Uterus (tissue), 4 donors: Measurements from ENCODE around the gene SP140L. TPM values are rescaled to one million over a fixed set of nuclear protein-coding genes. Genes with fewer than 3 reads are reported as not detected.

Experiments
- DNase-seq, 2 donors: peaks; one replicate each; pipeline ENCODE4 v3.0.0-alpha.2; 2019 to 2020
- H3K27ac ChIP-seq, 2 donors: fragments of 200-600 bp; sonication (generic); 1 replicate in 1 of 2; 2 replicates in 1 of 2; pipeline ENCODE4 v1.5.1; 2016 to 2018
- H3K27me3 ChIP-seq, 2 donors: fragments of 200-600 bp; sonication (generic); one replicate each; pipeline ENCODE4 v1.5.1; 2018 to 2019; ENCODE audit warnings: control low read depth in 1 of 2
- H3K36me3 ChIP-seq, 2 donors: fragments of 200-600 bp; sonication (generic); one replicate each; pipeline ENCODE4 v1.5.1; 2019; ENCODE audit warnings: control low read depth in 1 of 2
- H3K4me1 ChIP-seq, 2 donors: fragments of 200-600 bp; sonication (generic); one replicate each; pipeline ENCODE4 v1.5.1; 2018 to 2019; ENCODE audit warnings: control low read depth in 1 of 2
- H3K4me3 ChIP-seq, 2 donors: fragments of 200-600 bp; sonication (generic); 1 replicate in 1 of 2; 2 replicates in 1 of 2; pipeline ENCODE4 v1.5.1; 2018 to 2019; ENCODE audit warnings: mild to moderate bottlenecking in 1 of 2
- H3K9me3 ChIP-seq, 2 donors: fragments of 200-600 bp; sonication (generic); one replicate each; pipeline ENCODE4 v1.5.1; 2019; ENCODE audit warnings: control low read depth in 1 of 2
- POLR2A ChIP-seq, 2 donors: fragments of 450-650 bp; IDR thresholded peaks; one replicate each; pipeline ENCODE4 v1.6.1; 2016; ENCODE audit warnings: antibody characterized with exemption in 2 of 2, mild to moderate bottlenecking in 1 of 2, moderate library complexity in 1 of 2
- intact Hi-C: fragments of 100-400 bp; cut with DNase I; formaldehyde crosslinking; loops from one replicate; pipeline ENCODE4 v1.15.1; 2023; ENCODE audit warnings: low total_unique reads
- total RNA-seq, 4 donors: library from RNA; depleted of rRNA in 3 of 4; stranded (reverse); fragments of >200 nt in 3 of 4; gene quantifications; one replicate each; pipeline versions ENCODE4 v1.1.0 to v1.2.4, GENCODE V29; 2014 to 2023
- TF ChIP-seq, protein P1 (sequence below), 4 experiments: fragments of 200-600 bp in 2 of 4; fragments of 450-650 bp in 2 of 4; sonication (generic) in 2 of 4; IDR thresholded peaks; one replicate each; pipeline ENCODE4 v1.5.1; 2016 to 2019; ENCODE audit warnings: antibody characterized with exemption in 4 of 4, mild to moderate bottlenecking in 2 of 4, moderate library complexity in 1 of 4
- donor health status: DM: yes; HTN: yes; CAD: no.

SP140L gene
- total RNA-seq, 4 donors from 2014 or later = 7.5 to 21.6 (median 14.1) TPM

DNA sequence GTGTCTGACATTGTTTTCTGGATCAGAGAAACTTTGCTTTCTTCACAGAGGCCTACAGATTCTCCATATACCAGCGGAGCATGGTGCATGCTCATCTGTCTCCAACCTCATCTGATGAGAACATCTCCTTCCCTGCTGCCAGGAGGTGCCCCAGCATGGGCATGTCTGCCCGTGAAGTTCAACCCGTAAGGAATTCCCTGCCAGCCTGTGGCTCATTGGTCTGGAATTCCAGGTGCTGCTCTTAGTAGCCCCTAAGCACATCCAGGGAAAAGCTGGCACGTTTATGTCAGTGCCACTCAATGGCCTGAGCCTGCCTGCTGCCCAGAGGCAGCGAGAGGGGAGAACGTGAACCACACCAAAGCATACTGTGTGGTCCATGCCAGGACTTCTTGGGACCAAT is 87.3 kb downstream of the SP140L start:
- TF ChIP-seq, protein P1, sequence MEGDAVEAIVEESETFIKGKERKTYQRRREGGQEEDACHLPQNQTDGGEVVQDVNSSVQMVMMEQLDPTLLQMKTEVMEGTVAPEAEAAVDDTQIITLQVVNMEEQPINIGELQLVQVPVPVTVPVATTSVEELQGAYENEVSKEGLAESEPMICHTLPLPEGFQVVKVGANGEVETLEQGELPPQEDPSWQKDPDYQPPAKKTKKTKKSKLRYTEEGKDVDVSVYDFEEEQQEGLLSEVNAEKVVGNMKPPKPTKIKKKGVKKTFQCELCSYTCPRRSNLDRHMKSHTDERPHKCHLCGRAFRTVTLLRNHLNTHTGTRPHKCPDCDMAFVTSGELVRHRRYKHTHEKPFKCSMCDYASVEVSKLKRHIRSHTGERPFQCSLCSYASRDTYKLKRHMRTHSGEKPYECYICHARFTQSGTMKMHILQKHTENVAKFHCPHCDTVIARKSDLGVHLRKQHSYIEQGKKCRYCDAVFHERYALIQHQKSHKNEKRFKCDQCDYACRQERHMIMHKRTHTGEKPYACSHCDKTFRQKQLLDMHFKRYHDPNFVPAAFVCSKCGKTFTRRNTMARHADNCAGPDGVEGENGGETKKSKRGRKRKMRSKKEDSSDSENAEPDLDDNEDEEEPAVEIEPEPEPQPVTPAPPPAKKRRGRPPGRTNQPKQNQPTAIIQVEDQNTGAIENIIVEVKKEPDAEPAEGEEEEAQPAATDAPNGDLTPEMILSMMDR (IDR thresholded peaks at IDR 0.05) = no peak
- no peak for TF ChIP-seq POLR2A (IDR thresholded peaks at IDR 0.05)

DNA sequence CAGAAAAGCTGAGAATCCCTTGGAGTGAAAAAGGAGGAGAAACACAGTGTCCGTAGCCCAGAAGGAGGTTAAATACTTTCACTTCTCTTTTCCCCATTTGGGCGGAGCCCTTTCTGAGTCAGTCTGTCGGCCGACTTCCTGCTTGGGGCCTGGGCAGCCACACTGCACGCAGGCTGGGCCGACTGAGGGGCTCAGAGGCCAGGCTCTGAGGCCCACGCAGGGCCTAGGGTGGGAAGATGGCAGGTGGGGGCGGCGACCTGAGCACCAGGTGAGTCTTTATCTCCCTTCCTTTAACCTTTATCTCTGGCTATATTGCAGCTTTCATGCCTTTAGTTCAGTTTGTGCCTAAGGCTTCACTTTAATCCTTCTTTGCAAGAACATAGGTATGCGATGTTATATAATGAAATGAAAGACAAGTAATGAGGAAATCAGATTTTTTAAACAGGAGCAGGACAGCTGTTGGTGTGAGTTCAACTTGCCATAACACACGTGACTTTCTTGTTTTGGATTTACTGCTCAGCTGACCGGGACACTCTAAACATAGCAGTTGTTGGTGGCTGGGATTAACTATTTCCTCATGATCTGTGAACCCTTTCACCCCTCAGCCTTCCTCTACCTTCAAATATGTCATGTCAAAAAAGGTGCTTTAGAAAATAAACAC is 89.2 kb downstream of the SP140L start, which contains the start of gene SP100:
SP100 (plus strand) TSS at position 141 of the 661 bp plus-strand sequence; CDS start at position 237, 96 bp downstream.
- Histone ChIP-seq H3K9me3 (no peaks in the 10 kb centered on the region), H3K36me3 (no peaks in the 10 kb centered on the region), H3K4me3 (peak within 1 kb of the TSS; percentile 45 to 57), H3K4me1 (no peaks in the 10 kb centered on the region), H3K27ac (peak within 1 kb of the TSS; percentile 91 to 97), H3K27me3 (no peaks in the 10 kb centered on the region)
- intact Hi-C loops = no loop called here
- peak; percentile 73 to 79 for DNase-seq
- TF ChIP-seq, protein P1 (IDR thresholded peaks at IDR 0.05) = no peak
- TF ChIP-seq POLR2A (IDR thresholded peaks at IDR 0.05) = peak; percentile 50 to 71

More for the DNA sequence above, 87.3 kb downstream of the SP140L start:
- DNase-seq = no peak
- H3K36me3 ChIP-seq = no peaks in the 10 kb centered on the region
- H3K27ac ChIP-seq = no peak overlapping the region
- intact Hi-C loops = no loop called here
- no peaks in the 10 kb centered on the region for H3K27me3 ChIP-seq
- no peak overlapping the region for H3K4me3 ChIP-seq
- H3K4me1 ChIP-seq = no peaks in the 10 kb centered on the region
- no peaks in the 10 kb centered on the region for H3K9me3 ChIP-seq

DNA sequence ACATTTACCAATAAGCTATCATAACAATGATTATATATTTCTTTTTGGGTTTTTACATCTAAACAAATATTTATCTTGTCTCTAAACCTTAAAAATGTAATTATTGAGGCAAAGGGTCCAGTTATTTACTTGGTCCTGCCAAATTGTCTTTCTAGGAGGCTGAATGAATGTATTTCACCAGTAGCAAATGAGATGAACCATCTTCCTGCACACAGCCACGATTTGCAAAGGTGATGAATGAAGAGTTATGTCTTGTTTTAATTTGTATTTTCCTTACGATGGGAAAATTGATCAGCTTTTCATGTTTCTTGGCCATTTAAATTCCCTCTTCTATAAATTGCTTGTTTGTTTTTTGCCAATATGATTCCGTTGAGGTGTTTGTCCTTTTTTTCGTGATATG is 90.4 kb downstream of the SP140L start:
- Histone ChIP-seq H3K27ac (peak overlapping the region; percentile 91 to 97), H3K36me3 (no peaks in the 10 kb centered on the region), H3K9me3 (no peaks in the 10 kb centered on the region), H3K4me3 (peak overlapping the region; percentile 45 to 57), H3K4me1 (no peaks in the 10 kb centered on the region), H3K27me3 (no peaks in the 10 kb centered on the region)
- DNase-seq = no peak
- intact Hi-C loops = no loop called here
- no peak for TF ChIP-seq POLR2A (IDR thresholded peaks at IDR 0.05)
- TF ChIP-seq, protein P1 (IDR thresholded peaks at IDR 0.05) = no peak

DNA sequence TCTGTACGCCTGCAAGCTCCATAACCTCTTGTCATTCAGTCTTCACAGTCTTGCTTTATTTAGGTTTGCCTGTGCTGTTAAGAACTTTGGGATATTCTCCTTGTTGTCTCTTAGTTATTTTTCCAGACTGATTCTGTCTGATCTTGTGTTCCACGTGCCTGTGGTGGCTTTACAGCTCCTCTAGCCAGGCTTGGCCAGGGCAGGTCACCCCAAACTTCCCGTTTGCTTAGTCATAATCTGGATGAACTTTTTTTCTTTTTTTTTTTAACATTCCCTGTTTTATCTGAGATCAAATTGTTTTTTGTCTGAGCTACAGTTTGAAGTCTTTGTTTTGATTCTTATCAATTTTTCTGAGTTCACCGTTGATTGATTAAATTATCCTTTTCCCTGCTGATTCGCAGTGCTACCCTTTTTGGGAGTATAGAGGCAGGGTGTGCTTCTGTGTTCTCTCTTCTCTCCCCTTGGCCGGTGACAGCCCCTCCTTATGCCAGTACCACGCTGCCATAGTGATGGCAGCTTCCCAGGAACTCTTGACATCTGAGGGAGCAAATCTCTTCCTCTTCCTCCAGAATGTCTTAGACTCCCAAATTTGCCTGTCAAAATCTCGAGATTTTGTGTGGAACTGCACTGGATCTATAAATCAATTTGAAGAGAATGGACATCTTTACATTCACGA is 91.5 kb downstream of the SP140L start:
- no peaks in the 10 kb centered on the region for H3K36me3 ChIP-seq
- peak overlapping the region; percentile 1 to 57 for H3K4me3 ChIP-seq
- no peak for DNase-seq
- TF ChIP-seq, protein P1 (IDR thresholded peaks at IDR 0.05) = no peak
- no peak for TF ChIP-seq POLR2A (IDR thresholded peaks at IDR 0.05)
- no peaks in the 10 kb centered on the region for H3K9me3 ChIP-seq
- no peaks in the 10 kb centered on the region for H3K27me3 ChIP-seq
- peak overlapping the region; percentile 1 to 91 for H3K27ac ChIP-seq
- intact Hi-C loops = no loop called here
- H3K4me1 ChIP-seq = no peaks in the 10 kb centered on the region

DNA sequence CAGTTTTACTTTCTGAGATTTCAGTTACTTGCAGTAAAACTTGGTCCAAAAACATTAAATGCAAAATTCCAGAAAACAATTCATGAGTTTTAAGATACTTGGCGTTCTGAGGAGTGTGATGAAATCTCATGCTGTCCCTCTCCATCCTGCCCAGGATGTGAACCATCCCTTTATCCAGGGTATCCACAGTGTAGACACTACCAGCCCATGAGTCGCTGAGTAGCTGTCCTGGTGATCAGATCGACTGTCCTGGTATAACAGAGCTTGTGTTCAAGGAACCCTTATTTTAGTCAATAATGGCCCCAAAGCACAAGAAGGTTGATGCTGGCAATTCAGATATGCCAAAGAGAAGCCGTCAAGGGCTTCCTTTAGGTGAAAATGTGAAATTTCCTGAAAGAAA is 92.2 kb downstream of the SP140L start:
- Histone ChIP-seq H3K4me1 (no peaks in the 10 kb centered on the region), H3K9me3 (no peaks in the 10 kb centered on the region), H3K36me3 (no peaks in the 10 kb centered on the region), H3K27ac (no peak overlapping the region), H3K4me3 (no peak overlapping the region), H3K27me3 (no peaks in the 10 kb centered on the region)
- DNase-seq = no peak
- no peak for TF ChIP-seq POLR2A (IDR thresholded peaks at IDR 0.05)
- TF ChIP-seq, protein P1 (IDR thresholded peaks at IDR 0.05) = no peak
- intact Hi-C loops = no loop called here
